GM21717 (cell line): ENCODE measurements around the gene TEKT3.

Experiments used
- ATAC-seq: cut with Tn5 transposase; IDR thresholded peaks from one replicate; pipeline ENCODE4 v1.9.1; 2021; ENCODE audit warnings: mild to moderate bottlenecking, moderate library complexity; ENCODE audit not compliant: unreplicated experiment

The TEKT3 gene

GRCh38 chr17:15341385-15341849 is at the start of gene TEKT3:
TSS of gene TEKT3 (minus strand) at chr17:15341597. CDS start at chr17:15331585, 10,012 bp downstream.
- no peak for ATAC-seq

- no peak for ATAC-seq
Observed at GRCh38 chr17:15388356-15389041, 47.1 kb upstream of the TEKT3 start.

- no peak for ATAC-seq
Observed at GRCh38 chr17:15386083-15386482, 44.7 kb upstream of the TEKT3 start.

- no peak for ATAC-seq
Observed at GRCh38 chr17:15385305-15385704, 43.9 kb upstream of the TEKT3 start.

GRCh38 chr17:15384142-15384787 is 42.9 kb upstream of the TEKT3 start:
- ATAC-seq, result no peak

GRCh38 chr17:15382914-15383313 is 41.5 kb upstream of the TEKT3 start:
- ATAC-seq, result no peak

- no peak for ATAC-seq
Observed at GRCh38 chr17:15381707-15382106, 40.3 kb upstream of the TEKT3 start.

GRCh38 chr17:15380446-15380845 is 39.0 kb upstream of the TEKT3 start:
- no peak for ATAC-seq

GRCh38 chr17:15379659-15380058 is 38.3 kb upstream of the TEKT3 start:
- no peak for ATAC-seq

GRCh38 chr17:15378243-15378642 is 36.8 kb upstream of the TEKT3 start:
- no peak for ATAC-seq

- ATAC-seq, result no peak
Observed at GRCh38 chr17:15377616-15378015, 36.2 kb upstream of the TEKT3 start.

GRCh38 chr17:15377200-15377599 is 35.8 kb upstream of the TEKT3 start:
- no peak for ATAC-seq

- ATAC-seq, result no peak
Observed at GRCh38 chr17:15371376-15372130, 30.2 kb upstream of the TEKT3 start.

GRCh38 chr17:15368600-15368999 is 27.2 kb upstream of the TEKT3 start:
- ATAC-seq, result no peak

GRCh38 chr17:15366026-15366425 is 24.6 kb upstream of the TEKT3 start:
- ATAC-seq, result no peak

GRCh38 chr17:15364615-15365014 is 23.2 kb upstream of the TEKT3 start:
- ATAC-seq, result no peak

GRCh38 chr17:15363702-15364101 is 22.3 kb upstream of the TEKT3 start:
- no peak for ATAC-seq

GRCh38 chr17:15361592-15361991 is 20.2 kb upstream of the TEKT3 start:
- no peak for ATAC-seq

- no peak for ATAC-seq
Observed at GRCh38 chr17:15361151-15361550, 19.8 kb upstream of the TEKT3 start.

- ATAC-seq, result no peak
Observed at GRCh38 chr17:15354256-15354655, 12.9 kb upstream of the TEKT3 start.

- no peak for ATAC-seq
Observed at GRCh38 chr17:15351925-15352324, 10.5 kb upstream of the TEKT3 start.

- ATAC-seq, result no peak
Observed at GRCh38 chr17:15351478-15351840, 10.1 kb upstream of the TEKT3 start.
